OCI-LY7 (cell line): ENCODE results near the gene KRTAP19-8.

Experiments
- CTCF ChIP-seq: fragments of 200-600 bp; sonication (generic); conservative IDR thresholded peaks from 2 replicates; pipeline ENCODE4 v1.5.1; 2014; ENCODE audit warnings: mild to moderate bottlenecking, antibody characterized with exemption, low read length, moderate library complexity, mixed read lengths
- EZH2phosphoT487 ChIP-seq: fragments of 200-600 bp; sonication (generic); IDR thresholded peaks from 2 replicates; pipeline ENCODE4 v1.6.1; 2018; ENCODE audit warnings: low read depth, borderline replicate concordance, mild to moderate bottlenecking, mixed run types, antibody characterized with exemption, low read length, moderate library complexity, mixed read lengths

GRCh38 chr21:30988706-30989105, 49.6 kb downstream of the KRTAP19-8 start:
- TF ChIP-seq CTCF (no peak), EZH2phosphoT487 (no peak)
